ENCODE data around the gene TBXAS1.

TBXAS1 gene

DNA sequence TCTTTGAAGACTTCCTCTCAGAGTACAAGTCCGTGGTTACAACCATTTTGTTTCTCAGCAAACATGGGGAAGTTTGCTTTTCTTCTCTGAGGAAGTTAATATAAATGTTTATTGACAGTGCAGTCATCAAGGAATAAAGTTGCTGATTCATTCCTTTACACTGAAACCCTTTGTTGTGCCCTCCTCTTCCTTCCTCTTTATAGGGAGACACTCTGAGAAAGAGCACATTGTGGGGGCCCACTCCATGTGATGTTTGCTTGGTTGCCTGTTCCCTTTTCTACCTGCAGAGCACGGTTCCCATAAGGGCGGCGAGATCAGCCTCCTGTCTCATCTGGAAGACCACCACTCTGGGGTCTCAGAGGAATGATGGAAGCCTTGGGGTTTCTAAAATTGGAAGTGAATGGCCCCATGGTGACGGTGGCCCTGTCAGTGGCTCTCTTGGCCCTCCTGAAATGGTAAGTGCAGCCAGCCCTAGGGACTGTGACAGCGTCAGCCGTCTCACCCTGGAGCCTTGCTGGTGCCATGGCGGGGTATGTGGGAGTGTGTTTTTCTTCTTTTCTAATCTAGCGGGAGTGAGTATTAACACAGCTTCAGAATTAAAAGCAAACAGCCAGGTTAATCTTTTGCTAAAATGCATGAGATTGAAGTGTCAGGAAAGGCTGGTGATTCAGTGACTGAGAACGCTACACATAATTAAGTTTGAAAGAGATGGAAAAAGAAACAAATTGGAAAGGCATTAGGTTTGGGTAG is at the start of gene TBXAS1:
Gene TBXAS1, plus strand, starts transcription at position 240 of the 750 bp plus-strand sequence. Its CDS starts 127 bp downstream, at position 367.
- DNase-seq (ENCODE audit: low read depth in 2 of 2): no peak

DNA sequence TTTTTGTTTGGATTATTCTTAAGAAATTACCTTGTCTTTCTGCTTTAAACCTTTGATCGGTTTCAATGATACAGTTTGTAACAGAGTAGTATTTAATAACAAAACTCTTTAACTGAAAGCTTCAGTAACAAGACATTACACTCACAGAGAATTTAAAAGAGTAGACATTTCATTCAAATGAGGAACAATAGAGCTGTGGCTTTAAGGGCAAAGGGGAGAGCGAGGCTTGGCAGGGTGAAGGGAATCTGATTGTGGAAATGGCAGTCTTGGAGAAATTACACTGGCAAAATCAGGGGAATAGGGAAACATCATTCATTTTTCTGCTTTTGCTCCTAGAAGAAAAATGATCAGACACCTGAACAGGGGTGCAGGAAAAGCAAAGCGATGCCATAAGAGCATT is 46.1 kb upstream of the TBXAS1 start:
- no peak for DNase-seq (ENCODE audit: low read depth in 2 of 2)

DNA sequence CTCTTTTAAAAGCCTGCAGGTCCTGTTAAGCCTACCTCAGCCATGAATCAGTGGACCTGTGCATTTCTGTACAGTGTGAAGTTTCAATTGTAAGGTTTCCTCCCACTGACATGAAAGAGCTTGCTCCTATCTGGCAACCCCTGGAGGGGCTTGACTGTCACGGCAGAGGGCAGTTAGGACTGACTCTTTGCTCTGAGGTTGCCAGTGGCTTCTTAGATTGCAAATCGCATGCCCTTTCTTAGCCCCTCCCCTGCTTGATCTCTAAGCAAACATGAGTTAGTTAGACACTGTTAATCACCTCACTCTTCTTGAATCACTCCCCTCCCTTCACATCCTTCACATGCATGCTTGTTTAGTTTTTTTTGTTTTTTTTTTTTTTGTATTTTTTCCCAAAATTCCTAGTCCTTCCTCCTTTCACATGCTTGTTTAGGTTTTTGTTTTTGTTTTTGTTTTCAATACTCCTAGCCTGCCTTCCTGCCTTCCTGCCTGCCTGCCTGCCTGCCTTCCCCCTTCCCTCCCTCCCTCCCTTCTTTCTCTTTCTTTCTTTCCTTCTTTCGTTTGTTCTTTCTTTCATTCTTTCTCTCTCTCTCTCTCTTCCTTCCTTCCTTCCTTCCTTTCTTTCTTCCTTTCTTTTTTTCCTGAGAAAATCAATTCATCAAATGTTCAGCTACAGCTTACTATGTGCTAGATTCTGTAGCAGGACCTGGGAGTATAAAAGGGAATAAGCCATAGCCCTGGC is 45.2 kb upstream of the TBXAS1 start:
- no peak for DNase-seq (ENCODE audit: low read depth in 2 of 2)

DNA sequence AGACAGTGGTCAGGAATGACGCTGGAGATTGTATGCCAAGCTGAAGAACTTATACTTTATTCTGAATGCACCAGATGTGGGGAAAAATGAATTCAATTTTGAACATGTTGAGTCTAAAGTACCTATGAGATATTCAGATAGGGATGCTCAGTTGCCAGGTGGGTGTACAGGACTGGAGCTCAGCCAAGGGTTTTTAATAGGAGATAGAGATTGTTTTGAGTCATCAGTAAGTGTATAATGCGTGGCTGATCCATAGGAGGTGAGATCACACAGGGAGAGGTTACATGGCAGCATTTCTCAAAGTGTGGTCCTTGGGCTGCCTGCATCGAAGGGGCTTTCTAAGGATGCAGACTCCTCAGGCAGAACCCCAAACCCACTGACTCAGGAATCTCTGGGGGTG is 44.4 kb upstream of the TBXAS1 start:
- DNase-seq (ENCODE audit: low read depth in 2 of 2): no peak

DNA sequence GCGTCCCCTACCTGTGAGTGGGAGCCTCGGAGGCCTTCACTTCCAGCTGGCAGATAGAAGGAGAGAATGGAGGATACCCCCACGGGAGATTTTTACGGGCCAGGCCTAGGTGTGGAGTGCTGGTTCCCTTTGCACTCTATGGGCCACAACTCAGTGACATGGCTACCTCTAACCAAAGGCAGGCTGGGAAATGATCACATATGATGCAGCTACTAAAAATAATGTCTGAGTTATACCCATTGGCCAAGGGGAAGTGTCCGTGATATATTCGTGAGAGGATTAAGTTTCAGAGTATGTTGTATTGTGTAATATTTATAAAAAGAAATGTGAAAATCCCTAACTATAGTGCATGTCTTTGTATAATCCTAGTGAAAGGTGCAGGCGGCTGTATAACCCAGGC is 37.7 kb upstream of the TBXAS1 start:
- DNase-seq (ENCODE audit: low read depth in 2 of 2): no peak

DNA sequence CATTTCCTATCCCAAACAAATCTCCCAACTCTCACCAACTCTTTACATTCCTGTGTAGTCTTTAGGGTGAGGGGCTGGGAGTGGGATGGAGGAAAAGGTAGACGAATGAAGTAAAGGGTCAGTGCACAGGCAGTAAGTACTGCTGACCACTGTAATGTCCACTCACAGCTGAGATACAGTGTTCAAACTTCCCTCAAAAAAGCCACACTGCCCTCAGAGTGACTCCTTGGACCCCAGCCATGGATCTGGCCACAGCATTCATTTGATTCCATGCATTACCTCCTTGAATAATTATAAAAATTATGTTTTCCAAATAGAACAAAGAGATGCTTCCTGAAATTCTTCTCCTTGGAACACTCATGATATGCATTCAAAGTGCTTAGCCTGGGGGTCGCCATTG is 31.5 kb upstream of the TBXAS1 start:
- DNase-seq (ENCODE audit: low read depth in 2 of 2): no peak

DNA sequence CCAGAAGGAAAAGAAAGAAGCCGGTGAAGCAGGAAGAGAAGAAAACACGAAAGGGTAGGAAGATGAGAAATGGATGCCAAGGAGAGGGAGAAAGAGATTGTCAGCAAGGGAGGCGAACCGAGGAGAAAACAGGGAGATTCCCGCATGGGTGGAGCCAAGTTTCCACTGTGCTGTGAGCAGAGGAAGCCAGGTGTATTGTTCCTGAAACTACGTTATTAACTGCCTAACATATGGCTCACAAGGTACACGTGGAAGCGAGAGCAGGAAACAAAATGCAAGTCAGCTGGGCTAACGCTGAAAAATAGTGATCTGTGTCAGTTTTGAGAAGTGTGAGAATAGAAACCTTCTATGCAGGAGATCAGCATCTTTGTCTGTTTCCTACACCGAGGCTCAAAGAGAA is 30.8 kb upstream of the TBXAS1 start:
- DNase-seq (ENCODE audit: low read depth in 2 of 2): no peak

DNA sequence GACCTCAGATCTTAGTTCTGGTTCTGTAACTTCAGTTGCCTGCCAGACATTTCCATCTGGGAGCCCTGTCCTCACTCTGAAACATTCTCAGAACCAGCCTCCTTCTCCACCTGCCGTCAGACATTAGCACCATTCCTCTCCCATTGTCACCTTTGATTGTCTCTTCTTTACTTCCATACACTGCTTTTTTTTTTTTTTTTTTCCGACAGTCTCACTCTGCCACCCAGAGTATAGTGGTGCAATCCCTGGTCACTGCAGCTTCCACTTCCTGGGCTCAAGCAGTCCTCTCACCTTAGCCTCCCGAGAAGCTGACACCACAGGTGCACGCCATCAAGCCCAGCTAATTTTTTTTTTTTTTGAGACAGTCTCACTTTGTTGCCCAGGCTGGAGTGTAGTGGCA is 30.2 kb upstream of the TBXAS1 start:
- no peak for DNase-seq (ENCODE audit: low read depth in 2 of 2)

DNA sequence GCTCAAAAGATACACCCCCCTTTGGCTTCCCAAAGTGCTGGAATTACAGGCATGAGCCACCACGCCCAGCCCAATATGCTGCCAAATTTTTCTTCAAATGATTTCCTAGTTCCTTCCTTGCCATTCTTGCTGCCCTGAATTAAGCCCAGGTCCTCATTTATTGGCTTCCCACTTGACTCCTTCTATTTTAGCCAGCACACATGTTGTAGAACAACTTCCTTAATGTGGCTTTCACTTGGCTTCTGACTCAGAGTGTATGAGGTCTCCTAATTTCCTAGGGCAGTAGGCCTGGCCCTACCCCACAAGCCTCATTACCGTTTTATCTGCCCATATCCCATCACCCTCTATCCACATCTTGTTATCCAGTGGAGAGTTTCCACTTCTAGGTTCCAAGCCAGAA is 29.5 kb upstream of the TBXAS1 start:
- DNase-seq (ENCODE audit: low read depth in 2 of 2): no peak

- DNase-seq (ENCODE audit: low read depth in 2 of 2): no peak
These were observed 24.5 kb upstream of the TBXAS1 start for GRCh38 chr7:139804571-139804970.

DNA sequence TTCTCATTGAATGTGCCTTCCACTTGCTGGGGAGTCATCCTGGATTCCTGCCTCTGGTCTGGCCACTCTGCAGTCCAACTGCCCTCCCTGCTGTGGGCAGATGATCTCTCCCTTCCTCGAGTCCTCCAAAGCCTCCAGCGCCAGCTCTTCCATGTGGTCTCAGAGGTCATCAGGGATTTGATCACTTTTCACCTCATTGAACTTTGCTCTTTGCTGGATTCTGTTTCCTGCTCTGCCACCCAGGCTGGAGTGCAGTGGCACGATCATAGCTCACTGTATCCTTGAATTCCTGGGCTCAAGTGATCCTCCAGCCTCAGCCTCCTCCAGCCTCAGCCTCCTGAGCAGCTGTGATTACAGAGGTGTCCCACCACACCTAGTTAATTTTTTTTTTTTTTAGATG is 22.1 kb upstream of the TBXAS1 start:
- no peak for DNase-seq (ENCODE audit: low read depth in 2 of 2)

DNA sequence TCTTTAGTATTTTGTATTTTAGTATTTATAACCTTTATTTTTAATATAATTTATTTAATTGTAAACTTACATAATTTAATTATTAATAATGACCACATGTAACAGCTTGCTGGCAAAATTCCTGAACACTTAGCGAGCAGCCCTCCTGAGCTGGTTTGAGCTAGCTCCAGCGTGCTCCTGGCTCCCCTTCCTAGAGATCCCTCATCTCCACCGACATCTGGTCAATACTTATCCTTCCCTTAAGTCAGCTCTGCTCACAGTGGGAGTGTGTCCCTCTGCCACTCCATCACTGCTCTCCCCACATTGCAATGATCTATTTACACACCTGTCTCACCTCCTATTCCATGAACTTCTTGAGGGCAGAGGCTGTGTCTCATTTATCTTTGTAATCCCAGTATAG is 20.6 kb upstream of the TBXAS1 start:
- no peak for DNase-seq (ENCODE audit: low read depth in 2 of 2)

DNA sequence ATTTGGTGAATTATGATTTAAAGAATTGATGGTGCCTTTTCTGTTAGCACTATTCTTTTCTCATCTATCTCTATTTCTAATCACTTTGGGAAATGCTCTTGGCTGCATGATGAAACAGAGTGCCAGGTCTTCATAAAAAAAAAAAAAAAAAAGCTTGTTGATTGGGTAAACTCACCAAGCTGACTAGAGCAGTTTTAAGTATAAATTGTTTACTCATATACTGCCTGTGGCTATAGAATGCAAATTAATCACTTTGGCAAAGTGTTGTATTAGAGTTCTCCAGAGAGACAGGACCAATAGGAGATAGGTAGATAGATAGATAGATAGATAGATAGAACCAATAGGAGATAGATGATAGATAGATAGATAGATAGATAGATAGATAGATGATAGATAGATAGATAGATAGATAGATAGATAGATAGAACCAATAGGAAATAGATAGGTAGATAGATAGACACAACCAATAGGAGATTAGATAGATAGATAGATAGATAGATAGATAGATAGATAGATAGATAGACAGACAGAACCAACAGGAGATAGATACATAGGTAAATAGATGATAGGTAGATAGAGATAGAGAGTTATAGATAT is 20.1 kb upstream of the TBXAS1 start:
- no peak for DNase-seq (ENCODE audit: low read depth in 2 of 2)

GRCh38 chr7:139811066-139811465 is 18.0 kb upstream of the TBXAS1 start:
- DNase-seq (ENCODE audit: low read depth in 2 of 2): no peak

GRCh38 chr7:139813151-139813550 is 15.9 kb upstream of the TBXAS1 start:
- DNase-seq (ENCODE audit: low read depth in 2 of 2): no peak

DNA sequence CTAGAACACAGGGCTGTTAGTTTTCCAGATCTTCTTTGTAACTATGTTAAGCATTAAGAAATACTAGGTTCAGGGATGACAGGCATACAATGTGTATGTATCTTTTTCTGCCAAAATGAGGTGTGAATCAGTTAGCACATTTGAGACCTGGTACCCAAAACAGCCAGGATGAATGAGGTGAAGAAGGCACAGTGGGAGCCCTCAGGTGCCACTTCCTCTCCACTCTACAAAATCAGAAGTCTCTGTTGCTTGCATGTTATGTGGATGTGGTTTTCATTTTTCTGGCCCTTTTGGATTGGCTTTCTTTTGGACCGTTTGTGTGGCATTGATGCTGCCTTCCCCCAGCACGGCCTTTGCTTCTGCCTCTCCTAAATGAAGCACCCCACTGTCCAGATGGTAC is 15.4 kb upstream of the TBXAS1 start:
- no peak for DNase-seq (ENCODE audit: low read depth in 2 of 2)

DNA sequence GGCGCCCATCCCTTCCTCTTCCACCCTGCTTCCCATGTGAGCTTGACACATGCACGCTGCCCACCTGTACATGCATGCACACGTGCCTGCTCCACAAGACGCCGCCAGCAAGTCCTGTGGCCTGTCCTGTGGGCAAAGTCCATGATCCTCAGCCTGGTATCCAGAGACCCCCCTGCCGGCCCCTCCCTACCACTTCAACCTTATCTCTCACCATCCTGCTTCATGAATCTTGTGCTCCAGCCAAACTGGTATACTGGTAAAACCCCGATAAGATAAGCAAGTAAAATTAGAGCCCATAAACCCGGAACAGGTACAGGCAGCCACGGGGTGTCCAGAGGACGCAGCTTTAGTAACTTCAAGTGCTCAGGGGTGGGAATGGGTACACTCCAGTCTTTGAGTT is 11.8 kb upstream of the TBXAS1 start:
- DNase-seq (ENCODE audit: low read depth in 2 of 2): no peak

DNA sequence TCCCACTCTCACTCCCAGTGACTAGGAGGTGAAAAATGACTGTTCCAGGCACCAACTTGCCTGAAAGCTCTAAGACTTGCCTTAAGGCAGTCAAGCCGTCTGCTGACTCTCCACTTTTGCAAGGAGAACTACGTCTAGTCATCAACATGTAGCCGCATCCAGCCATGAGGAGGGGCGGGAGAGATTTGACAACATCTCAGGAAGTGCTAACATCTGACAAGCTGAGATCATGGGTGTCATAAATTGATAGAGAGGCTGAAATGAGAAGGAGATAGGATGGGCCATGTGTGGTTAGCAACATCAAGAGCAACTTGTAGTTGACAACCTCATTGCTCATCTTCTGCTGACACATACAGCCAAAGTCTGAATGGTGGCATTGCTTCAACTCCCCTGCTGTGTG is 9.0 kb upstream of the TBXAS1 start:
- no peak for DNase-seq (ENCODE audit: low read depth in 2 of 2)

DNA sequence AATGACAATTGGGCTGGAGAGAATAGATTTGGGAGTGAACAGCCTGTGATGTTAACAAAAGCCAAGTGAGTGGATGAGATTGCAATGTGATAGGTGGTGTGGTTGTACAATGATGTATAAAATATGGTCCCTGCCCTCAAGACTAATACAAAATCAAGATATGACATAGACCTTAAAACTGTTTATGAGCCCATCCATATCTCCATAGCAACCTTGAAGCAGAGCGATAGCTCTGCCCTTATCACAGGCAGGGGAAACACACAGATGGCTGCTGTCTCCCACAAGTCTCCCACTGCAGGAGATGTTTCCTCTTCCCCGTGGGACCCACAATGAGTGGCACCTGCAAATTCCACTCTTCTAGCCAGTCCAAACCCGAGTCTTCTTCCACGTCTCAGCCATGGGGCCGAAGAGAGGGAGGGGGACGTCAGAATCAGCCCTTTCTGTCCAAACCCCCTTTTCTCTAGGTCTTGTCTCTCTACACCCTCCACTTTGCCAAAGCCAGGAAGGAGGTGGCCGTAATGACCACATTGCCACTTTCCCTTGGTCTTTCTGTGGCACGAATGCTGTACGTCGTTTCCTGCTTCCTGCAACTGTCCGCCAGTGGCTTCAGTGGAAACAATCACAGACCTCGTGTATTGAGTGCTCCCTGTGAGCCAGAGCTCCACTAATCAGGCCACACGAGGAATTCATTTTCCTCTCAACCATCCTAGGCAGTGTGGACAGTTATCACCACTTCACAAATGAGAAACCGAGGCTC is 7.5 kb upstream of the TBXAS1 start:
- DNase-seq (ENCODE audit: low read depth in 2 of 2): no peak

GRCh38 chr7:139822855-139823254 is 6.2 kb upstream of the TBXAS1 start:
- DNase-seq (ENCODE audit: low read depth in 2 of 2): no peak

DNA sequence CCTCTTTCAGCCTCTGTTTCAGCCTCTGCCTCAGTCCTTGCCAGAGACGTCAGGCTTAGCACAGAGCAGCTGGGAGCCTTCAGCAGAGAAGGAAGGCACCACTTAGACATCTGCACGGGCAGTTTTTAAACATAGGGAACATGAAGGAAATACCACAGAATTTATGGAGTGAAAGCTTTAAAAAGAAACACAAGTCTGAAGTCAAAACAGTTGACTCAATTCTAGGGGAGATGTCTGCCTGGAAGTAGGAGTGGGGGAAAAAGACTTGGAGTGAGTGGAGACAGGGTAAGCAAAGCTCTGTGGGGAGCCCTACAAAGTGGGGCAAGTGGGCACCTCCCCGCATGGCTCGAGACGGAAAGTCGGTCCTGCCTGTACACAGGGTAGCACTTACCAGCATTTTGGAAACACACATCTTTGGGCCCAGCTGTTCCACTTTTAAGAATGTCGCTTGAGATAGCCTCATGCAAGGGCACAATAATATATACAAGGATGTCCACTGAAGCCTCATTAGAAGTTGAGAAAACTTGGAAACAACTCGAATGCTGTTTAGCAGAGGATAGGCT is 5.0 kb upstream of the TBXAS1 start:
- no peak for DNase-seq (ENCODE audit: low read depth in 2 of 2)

- no peak for DNase-seq (ENCODE audit: low read depth in 2 of 2)
These were observed 3.3 kb upstream of the TBXAS1 start for GRCh38 chr7:139825666-139826290.

All from stimulated activated CD8-positive, alpha-beta memory T cell treated with anti-CD3 and anti-CD28 coated beads, Interleukin-2, amount 100 ng/mL, for 1 hour (primary cell).